ENCODE data around the gene RBM34.

DNA sequence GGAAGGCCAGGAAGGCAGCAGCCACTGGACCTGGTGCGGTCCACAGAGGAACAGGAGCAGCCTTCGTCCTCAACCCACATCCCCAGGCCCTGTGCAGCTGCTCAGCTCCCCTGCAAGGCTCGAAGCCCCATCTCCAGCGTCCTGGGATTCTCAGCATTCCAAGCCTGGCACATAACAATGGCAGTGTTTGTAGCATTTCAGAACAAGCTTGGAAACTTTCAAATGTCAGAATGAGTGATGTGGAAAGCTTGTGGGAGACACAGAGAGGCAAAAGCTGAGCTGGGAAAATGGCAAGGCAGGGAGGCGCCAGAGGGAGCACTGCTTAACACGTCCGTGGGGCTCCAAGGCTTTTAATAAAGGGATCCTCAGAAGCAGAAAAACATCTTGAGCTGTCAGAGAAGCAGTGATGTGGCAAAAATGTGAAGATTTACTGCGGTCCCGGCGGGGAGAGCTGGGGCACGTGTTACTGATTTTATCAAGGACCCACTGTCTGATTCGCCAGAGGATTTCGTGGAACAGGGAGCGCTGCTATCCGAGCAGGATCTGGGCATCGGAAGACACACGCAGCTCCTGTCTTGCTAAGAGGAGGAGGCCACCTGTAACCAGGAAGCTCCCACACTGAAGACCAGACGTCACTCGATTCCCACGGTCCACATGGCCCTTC, 70.5 kb downstream of the RBM34 start:
- TF ChIP-seq CTCF (IDR thresholded peaks at IDR 0.05) (no peak), POLR2A (IDR thresholded peaks at IDR 0.05) (no peak)

Measured in testis (tissue), 2 donors.